M059J (cell line): ENCODE results near the gene CA11. TPM values are rescaled to one million over a fixed set of nuclear protein-coding genes. Genes with fewer than 3 reads are reported as not detected.

Source experiments
- total RNA-seq: library from RNA; depleted of rRNA; stranded (reverse); fragments of >200 nt; shearing (Covaris generic); gene quantifications from 2 replicates; pipeline ENCODE4 v1.2.3, GENCODE V29; 2014; rRNA removed

The CA11 gene
- total RNA-seq, 1 experiment from 2014 or later = 5.1 TPM

Other genes with a start within 250 kb of the CA11 start
- gene GRWD1, start 200.2 kb downstream of the CA11 start, total RNA-seq = 41.3 and 49.9 TPM in 2 replicates
- gene KCNJ14, start 190.6 kb downstream of the CA11 start, total RNA-seq = 0.02 and 0.47 TPM in 2 replicates
- 33.5 and 63.4 TPM in 2 replicates for gene CYTH2, start 176.8 kb downstream of the CA11 start, total RNA-seq
- gene LMTK3, start 134.4 kb downstream of the CA11 start, total RNA-seq = 0.17 TPM in 1 of 2 replicates, not detected in the other
- gene SULT2B1, start 94.0 kb downstream of the CA11 start, total RNA-seq = not detected in 2 replicates
- not detected in 2 replicates for gene SPACA4, start 39.4 kb downstream of the CA11 start, total RNA-seq
- gene FAM83E, start 31.1 kb downstream of the CA11 start, total RNA-seq = 0.89 TPM in 1 of 2 replicates, not detected in the other
- gene RPL18, start 27.0 kb downstream of the CA11 start, total RNA-seq = 1,286 and 1,602 TPM in 2 replicates
- 2.9 and 5.4 TPM in 2 replicates for gene SPHK2, start 26.7 kb downstream of the CA11 start, total RNA-seq
- gene DBP, start 8.8 kb downstream of the CA11 start, total RNA-seq = 18.5 and 20.1 TPM in 2 replicates
- 0.05 and 0.79 TPM in 2 replicates for gene NTN5, start 26.8 kb upstream of the CA11 start, total RNA-seq
- not detected in 2 replicates for gene FUT2, start 49.8 kb upstream of the CA11 start, total RNA-seq
- gene MAMSTR, start 73.5 kb upstream of the CA11 start, total RNA-seq = 0.81 and 1.0 TPM in 2 replicates
- gene RASIP1, start 94.4 kb upstream of the CA11 start, total RNA-seq = 0.20 TPM in 1 of 2 replicates, not detected in the other
- gene IZUMO1, start 100.7 kb upstream of the CA11 start, total RNA-seq = not detected in 2 replicates
- 0.15 and 0.79 TPM in 2 replicates for gene FUT1, start 106.5 kb upstream of the CA11 start, total RNA-seq
- gene FGF21, start 109.3 kb upstream of the CA11 start, total RNA-seq = 0.37 TPM in 1 of 2 replicates, not detected in the other
- gene BCAT2, start 164.8 kb upstream of the CA11 start, total RNA-seq = 41.0 and 54.0 TPM in 2 replicates
- 20.9 and 22.7 TPM in 2 replicates for gene HSD17B14, start 190.3 kb upstream of the CA11 start, total RNA-seq
- 4.3 and 5.0 TPM in 2 replicates for gene PLEKHA4, start 222.4 kb upstream of the CA11 start, total RNA-seq
- gene PPP1R15A, start 226.2 kb upstream of the CA11 start, total RNA-seq = 31.1 and 40.5 TPM in 2 replicates